Activated CD8-positive, alpha-beta memory T cell treated with anti-CD3 and anti-CD28 coated beads for 48 hours (primary cell): ENCODE measurements around the gene PXDC1.
A peak's percentile ranks its signal among the peaks of the same experiment; 100 is the strongest.
"Not testable (repeated sequence)": the region's sequence is repeated elsewhere in the genome, so short reads cannot be mapped to it uniquely, and the experiment has no call there.

Experiments used
- DNase-seq, 3 experiments: peaks; one replicate each; pipeline ENCODE4 v3.0.0-alpha.2; 2020; ENCODE audit warnings: low read depth in 2 of 3, low spot score in 2 of 3

Gene PXDC1

GRCh38 chr6:3762852-3763251 lies 11.3 kb upstream of the PXDC1 start:
- no peak for DNase-seq

GRCh38 chr6:3762359-3762758 lies 10.8 kb upstream of the PXDC1 start:
- no peak for DNase-seq

GRCh38 chr6:3761989-3762270 lies 10.4 kb upstream of the PXDC1 start:
- no peak for DNase-seq

- no peak for DNase-seq
These were observed 8.2 kb upstream of the PXDC1 start for GRCh38 chr6:3759646-3760232.

GRCh38 chr6:3758842-3759144 lies 7.3 kb upstream of the PXDC1 start:
- no peak for DNase-seq

- not testable (repeated sequence) for DNase-seq
These were observed 6.7 kb upstream of the PXDC1 start for GRCh38 chr6:3757998-3758841.

- no peak for DNase-seq
These were observed 5.7 kb upstream of the PXDC1 start for GRCh38 chr6:3757241-3757641.

- DNase-seq: no peak
These were observed 5.0 kb upstream of the PXDC1 start for GRCh38 chr6:3756546-3756945.

GRCh38 chr6:3755637-3756545 lies 4.4 kb upstream of the PXDC1 start:
- DNase-seq: no peak

- DNase-seq: no peak
These were observed 3.3 kb upstream of the PXDC1 start for GRCh38 chr6:3754776-3755175.

GRCh38 chr6:3754032-3754725 lies 2.7 kb upstream of the PXDC1 start:
- not testable (repeated sequence) for DNase-seq

- DNase-seq: no peak
These were observed 1.8 kb upstream of the PXDC1 start for GRCh38 chr6:3753228-3753835.

GRCh38 chr6:3752531-3753227 lies 1.2 kb upstream of the PXDC1 start:
- no peak for DNase-seq

GRCh38 chr6:3751730-3752530 lies 417 bp upstream of the PXDC1 start:
- peak in 2 of 3 experiments; percentile 36 to 45 for DNase-seq

- DNase-seq: no peak
These were observed 1.0 kb downstream of the PXDC1 start for GRCh38 chr6:3750317-3751076.

- no peak for DNase-seq
These were observed 1.6 kb downstream of the PXDC1 start for GRCh38 chr6:3749977-3750316.

- no peak for DNase-seq
These were observed 2.3 kb downstream of the PXDC1 start for GRCh38 chr6:3749067-3749841.
